HG03354 (cell line): ENCODE measurements around the gene SEMA4D.
A peak's percentile ranks its signal among the peaks of the same experiment; 100 is the strongest.
"Not testable (repeated sequence)": the region's sequence is repeated elsewhere in the genome, so short reads cannot be mapped to it uniquely, and the experiment has no call there.

Experiments used
- ATAC-seq: cut with Tn5 transposase; IDR thresholded peaks from one replicate; pipeline ENCODE4 v1.9.1; 2021; ENCODE audit warnings: mild to moderate bottlenecking; ENCODE audit not compliant: unreplicated experiment, poor library complexity, severe bottlenecking

Gene SEMA4D

DNA sequence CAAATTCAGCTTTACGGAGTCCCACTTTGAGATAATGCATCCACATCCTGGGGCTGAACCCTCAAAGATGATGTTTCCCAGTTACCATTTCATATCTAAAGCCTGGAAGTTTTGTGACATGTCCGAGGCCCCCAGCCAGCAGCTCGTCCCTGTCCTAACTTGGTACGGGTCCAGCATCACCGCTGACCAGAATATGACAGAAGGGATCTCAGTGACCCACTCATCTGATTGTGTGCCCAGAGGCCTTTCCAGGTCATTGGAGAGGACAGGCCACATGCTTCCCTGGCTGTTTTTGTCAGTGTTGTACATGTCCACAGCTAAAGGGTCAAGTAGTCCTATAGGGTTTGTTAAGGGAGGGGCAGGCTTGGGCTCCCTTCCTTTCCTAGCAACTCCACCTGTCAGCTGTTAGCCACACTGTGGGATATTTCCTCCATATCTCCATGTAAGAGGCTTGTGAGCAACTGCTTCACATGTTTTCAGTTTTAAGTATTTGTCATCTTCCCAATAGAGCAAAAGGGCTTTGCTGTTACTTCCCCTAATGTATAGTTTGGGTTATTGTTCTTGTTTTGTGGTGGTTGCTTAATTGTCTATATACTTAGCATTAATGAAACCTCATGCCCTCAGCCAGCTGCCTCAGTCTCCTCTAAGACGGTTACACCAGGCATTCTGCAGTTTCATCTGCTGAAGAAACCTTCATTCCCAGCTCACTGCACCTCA, 146.2 kb downstream of the SEMA4D start:
- ATAC-seq = no peak

- ATAC-seq = no peak
These were observed 146.8 kb downstream of the SEMA4D start for GRCh38 chr9:89350988-89351557.

- no peak for ATAC-seq
These were observed 148.3 kb downstream of the SEMA4D start for GRCh38 chr9:89349607-89350006.

DNA sequence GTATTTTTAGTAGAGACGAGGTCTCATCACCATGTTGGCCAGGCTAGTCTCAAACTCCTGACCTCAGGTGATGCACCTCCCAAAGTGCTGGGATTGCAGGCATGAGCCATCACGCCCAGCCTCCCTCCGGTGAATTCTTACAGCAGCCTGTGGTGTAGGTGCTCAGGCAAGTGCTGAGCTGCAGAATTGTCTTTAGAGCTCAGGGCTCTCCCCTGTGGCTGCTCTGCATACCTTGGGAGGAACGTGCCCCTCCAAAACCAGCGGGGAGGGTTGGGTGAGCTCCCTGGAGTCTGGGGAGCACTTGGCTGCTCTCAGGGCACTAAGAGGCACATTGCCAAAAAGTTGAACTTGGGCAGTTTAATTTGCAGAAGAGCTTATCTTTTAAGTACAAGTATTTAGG, 150.3 kb downstream of the SEMA4D start:
- no peak for ATAC-seq

DNA sequence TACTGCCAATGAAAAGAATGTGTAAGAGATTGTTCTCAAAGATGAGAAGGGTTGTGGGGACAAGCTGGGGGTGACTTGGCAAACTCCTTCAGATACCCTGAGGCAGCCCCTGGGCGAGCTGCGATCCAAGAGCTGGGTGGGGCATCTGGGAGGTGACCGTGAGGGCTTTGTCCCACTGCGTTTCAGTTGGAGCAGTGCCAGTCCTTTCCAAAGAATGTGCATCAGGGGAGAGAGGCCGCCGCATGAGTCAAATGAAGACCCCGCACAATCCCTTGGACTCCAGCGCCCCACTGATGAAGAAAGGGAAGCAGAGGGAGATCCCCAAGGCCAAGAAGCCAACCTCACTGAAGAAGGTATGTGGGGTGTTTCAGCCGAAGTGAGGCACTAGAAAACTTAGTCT, 151.2 kb downstream of the SEMA4D start:
- no peak for ATAC-seq

DNA sequence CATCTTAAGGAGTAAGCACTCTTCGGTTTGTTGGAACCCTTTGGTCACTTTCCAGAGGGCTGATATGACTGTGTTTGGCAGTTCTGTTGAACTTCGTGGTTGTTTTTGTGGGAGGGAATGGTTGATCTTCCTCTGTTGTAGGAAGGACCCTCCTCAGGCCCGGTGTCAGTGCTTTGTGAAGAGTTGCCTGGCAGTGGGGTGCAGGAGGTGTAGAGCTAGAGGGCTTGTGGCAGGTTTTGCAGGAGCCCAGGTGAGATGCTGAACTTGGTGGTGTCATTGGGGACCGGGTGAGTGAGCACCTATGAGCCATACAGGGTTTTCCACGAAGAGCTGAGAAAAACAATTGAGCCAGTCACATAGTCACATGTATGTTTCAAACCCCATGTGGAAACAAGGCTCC, 152.4 kb downstream of the SEMA4D start:
- no peak for ATAC-seq

DNA sequence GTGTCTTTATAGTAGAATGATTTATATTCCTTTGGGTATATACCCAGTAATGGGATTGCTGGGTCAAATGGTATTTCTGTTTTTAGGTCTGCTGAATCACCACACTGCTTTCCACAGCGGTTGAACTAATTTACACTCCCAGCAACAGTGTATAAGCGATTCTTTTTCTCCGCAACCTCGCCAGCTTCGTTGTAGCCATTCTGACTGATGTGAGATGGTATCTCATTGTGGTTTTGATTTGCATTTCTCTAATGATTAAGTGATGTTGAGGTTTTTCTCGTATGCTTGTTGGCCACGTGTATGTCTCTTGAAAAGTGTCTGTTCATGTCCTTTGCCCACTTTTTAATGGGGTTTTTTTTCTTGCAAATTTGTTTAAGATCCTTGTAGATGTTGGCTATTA, 154.1 kb downstream of the SEMA4D start:
- ATAC-seq = not testable (repeated sequence)

GRCh38 chr9:89342948-89343347, 155.0 kb downstream of the SEMA4D start:
- no peak for ATAC-seq

- ATAC-seq = no peak
These were observed 155.7 kb downstream of the SEMA4D start for GRCh38 chr9:89342213-89342612.

DNA sequence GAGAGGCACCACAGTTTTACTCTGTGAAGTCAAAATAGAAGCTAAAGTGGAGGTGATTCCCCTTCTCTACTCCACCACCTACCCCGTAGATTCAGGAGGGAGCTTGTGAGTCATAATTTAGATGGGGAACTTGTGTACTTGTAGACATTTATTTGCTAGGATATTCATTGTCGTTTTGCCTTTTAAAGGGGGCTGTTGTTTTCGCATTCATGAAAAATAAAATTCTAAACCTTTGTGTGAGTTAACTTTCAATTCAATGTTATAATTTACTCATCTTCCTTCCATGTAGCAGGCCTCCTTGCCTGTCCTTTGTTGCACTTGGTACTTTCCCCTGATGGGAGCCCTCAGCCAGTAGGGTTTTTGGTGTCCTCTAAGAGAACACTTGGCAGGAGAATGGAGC, 157.6 kb downstream of the SEMA4D start:
- peak; percentile 66 for ATAC-seq

DNA sequence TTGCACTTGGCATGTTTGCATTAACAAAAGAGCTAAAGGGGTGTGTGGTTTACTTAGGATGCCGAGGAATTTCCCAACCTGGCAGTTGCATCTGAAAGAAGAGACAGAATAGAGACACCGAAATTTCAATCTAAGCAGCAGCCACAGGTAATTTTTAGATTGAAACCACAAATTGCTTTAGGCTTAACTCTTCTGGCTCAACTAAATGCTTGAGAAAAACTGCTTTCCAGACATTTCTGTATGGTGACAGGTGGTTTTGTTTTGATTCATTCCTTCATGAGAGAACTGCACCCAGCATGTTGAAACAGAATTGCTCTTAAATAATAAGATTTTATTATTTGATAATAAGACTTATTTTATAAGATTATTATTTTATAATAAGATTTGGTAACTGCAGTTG, 158.1 kb downstream of the SEMA4D start:
- ATAC-seq = no peak

- no peak for ATAC-seq
These were observed 167.4 kb downstream of the SEMA4D start for GRCh38 chr9:89330513-89330912.

DNA sequence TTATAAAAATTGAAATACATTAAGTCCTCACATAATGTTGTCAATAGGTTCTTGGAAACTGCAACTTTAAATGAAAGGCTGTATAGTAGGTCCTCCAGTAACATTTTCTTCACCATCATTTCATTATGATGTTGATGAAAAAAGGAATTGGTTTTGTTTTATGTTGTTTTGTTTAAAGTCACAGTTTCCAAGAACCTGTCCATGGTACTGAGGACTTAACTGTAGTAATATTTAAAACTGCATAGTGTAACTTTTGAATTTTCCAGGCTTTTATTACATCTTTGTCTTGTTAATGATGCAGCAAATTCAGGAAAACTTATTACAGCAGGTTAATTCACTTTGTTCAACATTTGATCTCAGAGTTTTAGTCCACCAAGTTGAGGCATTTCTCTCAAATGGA, 168.0 kb downstream of the SEMA4D start:
- no peak for ATAC-seq

DNA sequence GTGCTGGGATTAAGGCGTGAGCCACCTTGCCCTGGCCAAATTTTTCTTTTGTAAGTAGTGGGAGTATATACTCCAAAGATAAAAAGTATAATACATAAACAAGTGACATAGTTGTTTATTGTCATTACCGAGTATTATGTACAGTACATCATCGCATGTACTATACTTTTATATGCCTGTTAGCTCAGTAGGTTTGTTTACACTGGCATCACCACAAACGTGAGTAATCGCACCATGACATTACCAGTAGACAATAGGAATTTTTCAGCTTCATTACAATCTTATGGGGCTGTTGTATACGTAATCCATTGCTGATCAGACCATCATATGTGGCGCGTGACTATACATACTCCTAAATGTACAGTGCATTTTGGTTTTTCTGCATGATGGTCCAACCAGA, 169.8 kb downstream of the SEMA4D start:
- no peak for ATAC-seq

DNA sequence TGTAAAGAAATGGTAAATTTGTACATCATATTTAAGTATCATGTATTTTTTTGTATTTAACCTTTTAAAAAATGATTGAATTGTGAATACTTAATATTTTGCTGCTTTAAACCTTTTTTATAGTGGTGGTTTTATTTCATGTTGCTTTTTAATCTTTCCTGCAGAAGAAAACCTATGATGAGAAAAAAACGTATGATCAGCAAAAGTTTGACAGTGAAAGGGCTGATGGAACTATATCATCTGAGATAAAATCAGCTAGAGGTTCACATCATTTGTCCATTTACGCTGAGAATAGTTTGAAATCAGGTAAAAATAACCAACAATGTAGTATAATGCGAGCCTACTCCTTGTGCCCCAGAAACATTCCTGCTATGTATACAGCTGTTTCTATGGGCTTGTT, 172.2 kb downstream of the SEMA4D start:
- ATAC-seq = no peak

DNA sequence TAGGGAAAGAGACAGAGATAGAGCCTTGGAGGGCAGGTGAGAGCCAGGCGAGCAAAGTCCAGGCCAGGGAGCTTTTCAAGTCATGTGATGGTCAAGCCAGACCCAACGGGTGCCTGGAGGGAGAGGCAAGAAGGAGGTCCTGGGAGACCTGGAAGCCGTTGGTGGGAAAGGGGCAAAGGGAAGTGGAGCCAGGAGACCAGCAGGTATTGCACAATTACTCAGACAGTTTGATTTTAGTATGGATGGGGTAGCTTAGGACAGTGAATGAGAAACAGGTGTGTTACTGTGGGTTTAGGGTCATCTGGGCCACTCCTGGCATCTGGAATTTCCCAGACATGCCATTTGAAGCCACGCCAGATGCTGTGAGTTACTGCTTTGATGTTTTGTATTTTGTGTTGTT, 174.5 kb downstream of the SEMA4D start:
- ATAC-seq = no peak

- peak; percentile 4 for ATAC-seq
These were observed 178.7 kb downstream of the SEMA4D start for GRCh38 chr9:89319015-89319905.

DNA sequence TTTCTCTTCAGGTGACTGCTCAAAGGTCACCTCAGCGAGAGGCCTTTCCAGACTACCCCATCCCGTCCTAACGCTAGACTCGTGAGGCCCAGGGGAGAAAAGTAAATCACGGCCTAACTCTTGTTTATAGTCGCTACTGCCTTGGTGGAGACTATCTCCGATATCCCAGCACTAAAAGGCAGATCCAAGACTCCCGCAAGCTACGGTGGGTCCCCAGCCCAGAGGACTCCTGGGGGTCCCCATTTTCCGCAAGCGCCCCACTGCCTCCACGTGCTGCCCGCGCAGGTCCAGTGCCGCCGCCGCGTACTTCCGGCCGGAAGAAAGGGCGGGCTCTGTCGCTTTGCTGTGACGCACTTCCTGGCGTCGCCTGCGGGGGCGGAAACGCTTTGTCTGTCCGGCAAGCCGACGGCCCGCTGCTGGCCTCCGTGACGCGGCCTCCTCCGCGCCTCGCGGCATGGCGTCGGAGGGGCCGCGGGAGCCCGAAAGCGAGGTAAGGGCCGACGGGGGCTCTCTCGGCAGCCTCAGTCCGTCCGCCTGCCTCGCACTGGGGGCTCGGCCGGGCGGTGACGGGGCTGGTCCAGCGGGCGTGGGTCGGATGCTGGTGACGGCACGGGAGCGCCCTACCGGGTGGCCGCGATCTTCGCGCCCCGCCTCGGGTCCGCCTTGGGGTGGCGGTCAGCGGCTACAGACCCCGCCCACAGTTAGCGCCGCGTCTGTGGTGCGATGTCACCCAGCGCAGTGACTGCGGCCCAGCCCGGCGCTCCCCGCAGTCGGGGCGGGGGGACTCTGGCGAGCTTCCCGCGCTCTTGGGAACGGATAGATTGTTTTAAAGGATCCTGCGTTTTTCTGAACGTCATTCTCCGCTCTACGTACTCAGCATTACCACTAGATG, 179.5 kb downstream of the SEMA4D start, which contains the start of gene SECISBP2:
TSS of gene SECISBP2 (plus strand) at position 378 of the 892 bp plus-strand sequence. CDS start at position 455, 77 bp downstream.
- peak; percentile 89 for ATAC-seq

- ATAC-seq = no peak
These were observed 180.6 kb downstream of the SEMA4D start for GRCh38 chr9:89317282-89317681.

DNA sequence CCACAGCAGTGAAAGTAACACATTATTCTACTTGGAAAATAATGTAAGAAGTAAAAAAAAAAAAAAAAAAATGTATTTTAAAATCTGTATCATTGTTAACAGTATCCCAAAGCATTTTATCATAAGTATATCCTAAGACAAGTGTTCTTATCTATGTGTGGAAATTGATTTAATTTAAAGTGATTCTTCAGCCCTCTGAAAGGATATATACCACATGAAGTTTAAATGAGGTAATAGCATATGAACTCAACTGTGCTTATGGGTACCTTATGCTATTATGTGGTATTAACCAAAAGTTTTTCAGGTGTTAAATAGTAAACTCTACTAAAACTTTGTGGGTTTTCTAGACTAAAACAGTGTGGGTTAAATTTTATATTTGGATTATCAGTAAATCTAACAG, 182.4 kb downstream of the SEMA4D start:
- ATAC-seq = no peak
